H1 (cell line): ENCODE data around the gene OMP.

ENCODE experiments used
- BRCA1 ChIP-seq: IDR thresholded peaks from 2 replicates; pipeline ENCODE4 v1.6.1; 2012; ENCODE audit warnings: low read depth, low read length, improper control_type of control experiment
- CHD2 ChIP-seq: IDR thresholded peaks from 2 replicates; pipeline ENCODE4 v1.6.1; 2012; ENCODE audit warnings: low read length, improper control_type of control experiment
- CREB1 ChIP-seq: IDR thresholded peaks from 2 replicates; pipeline ENCODE4 v1.6.1; 2012; ENCODE audit warnings: inconsistent platforms
- MAX ChIP-seq: IDR thresholded peaks from 2 replicates; pipeline ENCODE4 v1.6.1; 2012; ENCODE audit warnings: inconsistent platforms
- POLR2A ChIP-seq, 2 experiments: IDR thresholded peaks; 1 replicate in 1 of 2; 2 replicates in 1 of 2; pipeline ENCODE4 v1.6.1; 2011; ENCODE audit warnings: low read depth in 2 of 2, low read length in 2 of 2, mild to moderate bottlenecking in 2 of 2; ENCODE audit errors: control extremely low read depth in 1 of 2
- POLR2AphosphoS5 ChIP-seq: IDR thresholded peaks from 2 replicates; pipeline ENCODE4 v1.6.1; 2011; ENCODE audit warnings: low read depth, low read length
- SIN3A ChIP-seq, 2 experiments: IDR thresholded peaks in 1 of 2; conservative IDR thresholded peaks in 1 of 2; 2 replicates each; pipeline ENCODE4 v1.6.1; 2011 to 2012; ENCODE audit warnings: low read length in 2 of 2, improper control_type of control experiment in 1 of 2, low read depth in 1 of 2, mild to moderate bottlenecking in 1 of 2
- SP4 ChIP-seq: IDR thresholded peaks from 2 replicates; pipeline ENCODE4 v1.6.1; 2012; ENCODE audit warnings: low read length, inconsistent platforms

- peak in 1 of 2 experiments; percentile 60; a peak in 1 of 4 replicates for TF ChIP-seq SIN3A (conservative IDR thresholded peaks at IDR 0.05 in 1 of 2, IDR thresholded peaks at IDR 0.05 in 1 of 2; ENCODE audit: low read depth in 1 of 2, low read length in 2 of 2)
- TF ChIP-seq MAX: peak; percentile 66
- no peak for TF ChIP-seq POLR2A (IDR thresholded peaks at IDR 0.05; ENCODE audit: control extremely low read depth in 1 of 2, low read depth in 2 of 2, low read length in 2 of 2)
- TF ChIP-seq SP4: no peak
- TF ChIP-seq POLR2AphosphoS5: no peak
- TF ChIP-seq BRCA1: no peak
- 0 out of 2 replicates have a peak, but pooled peaks have one; percentile 27 for TF ChIP-seq CREB1
- TF ChIP-seq CHD2: no peak
Observed at GRCh38 chr11:77091146-77091940, 11.3 kb upstream of the OMP start.
